ENCODE data around the gene SPIN1.

DNA sequence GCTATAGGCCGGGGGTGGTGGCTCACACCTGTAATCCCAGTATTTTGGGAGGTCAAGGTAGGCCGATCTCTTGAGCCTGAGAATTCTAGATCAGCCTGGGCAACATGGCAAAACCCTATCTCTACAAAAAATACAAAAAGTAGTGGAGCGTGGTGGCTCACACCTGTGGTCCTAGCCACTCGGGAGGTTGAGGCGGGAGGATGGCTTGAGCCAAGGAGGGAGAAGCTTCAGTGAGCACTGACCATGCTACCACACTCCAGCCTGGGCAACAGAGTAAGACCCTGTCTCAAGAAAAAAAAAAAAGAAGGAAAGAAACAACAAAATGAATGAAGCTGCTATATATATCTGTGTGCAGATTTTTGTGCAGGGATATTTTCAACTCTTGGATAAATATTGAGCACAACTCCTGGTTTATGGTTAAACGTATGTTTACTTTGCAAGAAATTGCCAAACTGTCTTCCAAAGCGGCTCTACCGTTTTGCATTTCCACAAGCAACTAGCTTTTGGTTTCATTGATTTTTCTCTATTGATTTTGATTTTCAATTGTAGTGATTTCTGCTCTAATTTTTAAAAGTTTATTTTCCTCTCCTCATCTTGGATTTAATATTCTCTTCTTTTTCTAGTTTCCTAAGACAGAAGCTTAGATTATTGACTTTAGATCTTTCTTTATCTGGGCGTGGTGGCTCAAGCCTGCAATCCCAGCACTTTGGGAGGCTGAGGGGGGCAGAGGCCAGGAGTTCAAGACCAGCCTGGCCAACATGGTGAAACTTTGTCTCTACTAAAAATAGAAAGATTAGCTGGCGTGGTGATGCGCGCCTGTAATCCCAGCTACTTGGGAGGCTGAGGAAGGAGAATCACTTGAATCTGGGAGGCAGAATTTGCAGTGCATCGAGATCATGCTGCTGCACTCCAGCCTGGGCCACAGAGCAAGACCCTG lies 49.2 kb downstream of the SPIN1 start:
- TF ChIP-seq CTCF (IDR thresholded peaks at IDR 0.05) (no peak), POLR2A (IDR thresholded peaks at IDR 0.05) (no peak)
